ENCODE results near the gene ADORA1. TPM values are rescaled to one million over a fixed set of nuclear protein-coding genes. Genes with fewer than 3 reads are reported as not detected.

The ADORA1 gene
- total and polyA plus RNA-seq, 10 of the 15 experiments (the other 5 are each of a cell fraction or from before 2014, with no cell fraction given): not detected

- TF ChIP-seq E2F8 (IDR thresholded peaks at IDR 0.05; ENCODE audit: low read depth, partially characterized antibody) (no peak), RUNX3 (IDR thresholded peaks at IDR 0.05; ENCODE audit: low read length) (no peak)
Observed at GRCh38 chr1:203078478-203078877, 49.0 kb upstream of the ADORA1 start (continued).

DNA sequence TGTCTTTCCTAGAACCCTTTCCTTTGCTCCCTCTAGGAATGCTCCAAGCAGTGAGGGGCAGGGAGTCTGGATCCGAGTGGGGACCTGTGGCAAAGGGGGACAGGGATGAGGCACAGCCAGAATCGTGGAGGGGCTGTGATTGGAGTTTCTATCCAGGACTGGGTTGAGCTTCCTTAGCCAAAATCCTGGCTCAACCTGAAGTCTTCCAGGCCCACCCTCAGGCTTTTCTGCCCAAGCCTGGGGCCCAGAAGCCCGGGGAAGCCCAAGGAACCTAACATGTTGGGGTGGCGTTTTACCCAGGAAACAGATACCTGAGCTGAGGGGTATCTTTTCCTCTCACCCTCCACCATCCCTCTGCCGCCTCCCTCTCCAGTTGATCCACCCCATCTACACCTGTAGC, 47.1 kb upstream of the ADORA1 start:
- H3K36me3 ChIP-seq (ENCODE audit: control insufficient read depth in 2 of 2, insufficient read depth in 2 of 2, low read length in 1 of 2): no peaks in the 10 kb centered on the region
- DNase-seq (ENCODE audit: low read depth, low spot score) (no peak), ATAC-seq (no peak), FAIRE-seq (no peak)
- peaks cover 3 to 13% of the 10 kb centered on the region in 2 experiments; a peak in 2 of 4 replicates for H3K27me3 ChIP-seq (replicated peaks in 1 of 2; ENCODE audit: control insufficient read depth in 2 of 2, insufficient read depth in 2 of 2, low read length in 1 of 2)
- no peaks in the 10 kb centered on the region; the same call in 1 of the 2 replicates for H4K20me1 ChIP-seq (ENCODE audit: control insufficient read depth, insufficient read depth)
- SMC1A ChIA-PET (ENCODE audit: uncharacterized antibody, unreplicated experiment): interaction anchor here (0.8 kb wide), 1 partner anchor 136 kb away, joined by 3 read pairs; no protein-coding TSS in a partner anchor
- RAD21 ChIA-PET (ENCODE audit: unreplicated experiment): no interaction called here
- H3K27ac ChIP-seq (ENCODE audit: control insufficient read depth, insufficient read depth): no peak overlapping the region
- intact Hi-C loops (cut with micrococcal nuclease; ENCODE audit: unreplicated experiment): no loop called here
- in situ Hi-C loops (cut with MboI): no loop called here
- POLR2A ChIA-PET: no interaction called here
- no peak overlapping the region for H3K4me2 ChIP-seq (ENCODE audit: control insufficient read depth, insufficient read depth)
- no peaks in the 10 kb centered on the region for H3K9me3 ChIP-seq (replicated peaks; ENCODE audit: control insufficient read depth, insufficient read depth, low read length)
- H2AFZ ChIP-seq (ENCODE audit: control insufficient read depth, low read depth, low read length): no peak overlapping the region
- TF ChIP-seq EP300 (IDR thresholded peaks at IDR 0.05; ENCODE audit: borderline replicate concordance in 1 of 2, control insufficient read depth in 1 of 2, low read depth in 2 of 2, low read length in 2 of 2): no peak
- no peak for TF ChIP-seq TCF3 (IDR thresholded peaks at IDR 0.05; ENCODE audit: borderline replicate concordance, insufficient read depth, low read depth, low read length)
- TF ChIP-seq, protein P1, sequence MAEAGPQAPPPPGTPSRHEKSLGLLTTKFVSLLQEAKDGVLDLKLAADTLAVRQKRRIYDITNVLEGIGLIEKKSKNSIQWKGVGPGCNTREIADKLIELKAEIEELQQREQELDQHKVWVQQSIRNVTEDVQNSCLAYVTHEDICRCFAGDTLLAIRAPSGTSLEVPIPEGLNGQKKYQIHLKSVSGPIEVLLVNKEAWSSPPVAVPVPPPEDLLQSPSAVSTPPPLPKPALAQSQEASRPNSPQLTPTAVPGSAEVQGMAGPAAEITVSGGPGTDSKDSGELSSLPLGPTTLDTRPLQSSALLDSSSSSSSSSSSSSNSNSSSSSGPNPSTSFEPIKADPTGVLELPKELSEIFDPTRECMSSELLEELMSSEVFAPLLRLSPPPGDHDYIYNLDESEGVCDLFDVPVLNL (IDR thresholded peaks at IDR 0.05; ENCODE audit: low read depth, low read length): no peak
- no peak for TF ChIP-seq POLR2A (IDR thresholded peaks at IDR 0.05; ENCODE audit: low read depth, low read length)
- no peak for TF ChIP-seq TAF1 (IDR thresholded peaks at IDR 0.05; ENCODE audit: borderline replicate concordance, low read depth, low read length)
- TF ChIP-seq SUZ12 (IDR thresholded peaks at IDR 0.05; ENCODE audit: unreplicated experiment): no peak
- TF ChIP-seq REST (IDR thresholded peaks at IDR 0.05; ENCODE audit: low read depth, low read length): no peak
- no peak for TF ChIP-seq HDAC6 (IDR thresholded peaks at IDR 0.05; ENCODE audit: unreplicated experiment)
- TF ChIP-seq FOXK2 (IDR thresholded peaks at IDR 0.05): no peak
- no peak for TF ChIP-seq STAT3 (IDR thresholded peaks at IDR 0.05; ENCODE audit: low read depth, low read length)
- TF ChIP-seq ZBED1 (IDR thresholded peaks at IDR 0.05; ENCODE audit: borderline replicate concordance): no peak
- TF ChIP-seq IRF4 (IDR thresholded peaks at IDR 0.05; ENCODE audit: low read depth, low read length): no peak
- TF ChIP-seq BCL11A (IDR thresholded peaks at IDR 0.05; ENCODE audit: low read depth, low read length): no peak
- TF ChIP-seq, protein P2, sequence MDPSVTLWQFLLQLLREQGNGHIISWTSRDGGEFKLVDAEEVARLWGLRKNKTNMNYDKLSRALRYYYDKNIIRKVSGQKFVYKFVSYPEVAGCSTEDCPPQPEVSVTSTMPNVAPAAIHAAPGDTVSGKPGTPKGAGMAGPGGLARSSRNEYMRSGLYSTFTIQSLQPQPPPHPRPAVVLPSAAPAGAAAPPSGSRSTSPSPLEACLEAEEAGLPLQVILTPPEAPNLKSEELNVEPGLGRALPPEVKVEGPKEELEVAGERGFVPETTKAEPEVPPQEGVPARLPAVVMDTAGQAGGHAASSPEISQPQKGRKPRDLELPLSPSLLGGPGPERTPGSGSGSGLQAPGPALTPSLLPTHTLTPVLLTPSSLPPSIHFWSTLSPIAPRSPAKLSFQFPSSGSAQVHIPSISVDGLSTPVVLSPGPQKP (IDR thresholded peaks at IDR 0.05; ENCODE audit: low read depth, low read length): no peak
- no peaks in the 10 kb centered on the region for H3K79me2 ChIP-seq (ENCODE audit: control insufficient read depth, insufficient read depth, low read length)
- no peak overlapping the region for H3K4me3 ChIP-seq
- no peak overlapping the region for H3K9ac ChIP-seq (ENCODE audit: control insufficient read depth, insufficient read depth, low read length)
- no peaks in the 10 kb centered on the region for H3K4me1 ChIP-seq (ENCODE audit: control insufficient read depth, insufficient read depth, low read length)
- 11% methylated on average over 5 of the region's 5 CpGs for WGBS (ENCODE audit: insufficient coverage, insufficient replicate concordance, low lambda C conversion rate, missing lambda C conversion rate)
- BruUV-seq (replicated peaks): no TSS peak
- CTCF ChIA-PET: no interaction called here

Data from GM12878 (cell line).